Activated CD8-positive, alpha-beta memory T cell treated with anti-CD3 and anti-CD28 coated beads for 1 hour (primary cell): Measurements from ENCODE around the gene C11orf65.
"Not testable (repeated sequence)": the region's sequence is repeated elsewhere in the genome, so short reads cannot be mapped to it uniquely, and the experiment has no call there.

ENCODE experiments used
- DNase-seq, 2 donors: peaks; one replicate each; pipeline ENCODE4 v3.0.0-alpha.2; 2020; ENCODE audit warnings: low read depth in 1 of 2; ENCODE audit errors: extremely low read depth in 1 of 2

C11orf65 gene

GRCh38 chr11:108474664-108475463 is 7.5 kb upstream of the C11orf65 start:
- DNase-seq, result no peak

GRCh38 chr11:108472681-108473080 is 5.4 kb upstream of the C11orf65 start:
- no peak for DNase-seq

- DNase-seq, result no peak
Observed at GRCh38 chr11:108468478-108468864, 1.1 kb upstream of the C11orf65 start.

- no peak for DNase-seq
Observed at GRCh38 chr11:108466405-108466804, 924 bp downstream of the C11orf65 start.

GRCh38 chr11:108453207-108453835 is 14.0 kb downstream of the C11orf65 start:
- no peak for DNase-seq

GRCh38 chr11:108441445-108441844 is 25.9 kb downstream of the C11orf65 start:
- not testable (repeated sequence) for DNase-seq

GRCh38 chr11:108436594-108436993 is 30.7 kb downstream of the C11orf65 start:
- no peak for DNase-seq

- DNase-seq, result no peak
Observed at GRCh38 chr11:108435066-108435465, 32.3 kb downstream of the C11orf65 start.

- DNase-seq, result no peak
Observed at GRCh38 chr11:108432783-108433182, 34.5 kb downstream of the C11orf65 start.

- no peak for DNase-seq
Observed at GRCh38 chr11:108431997-108432396, 35.3 kb downstream of the C11orf65 start.

- DNase-seq, result no peak
Observed at GRCh38 chr11:108431370-108431769, 36.0 kb downstream of the C11orf65 start.

GRCh38 chr11:108417551-108417950 is 49.8 kb downstream of the C11orf65 start:
- DNase-seq, result peak; percentile 3 to 6

GRCh38 chr11:108414958-108415357 is 52.4 kb downstream of the C11orf65 start:
- DNase-seq, result no peak

- no peak for DNase-seq
Observed at GRCh38 chr11:108405706-108406105, 61.6 kb downstream of the C11orf65 start.

GRCh38 chr11:108403052-108403451 is 64.3 kb downstream of the C11orf65 start:
- DNase-seq, result no peak

- DNase-seq, result no peak
Observed at GRCh38 chr11:108402241-108402640, 65.1 kb downstream of the C11orf65 start.

- no peak for DNase-seq
Observed at GRCh38 chr11:108398439-108398838, 68.9 kb downstream of the C11orf65 start.

GRCh38 chr11:108396672-108397071 is 70.7 kb downstream of the C11orf65 start:
- DNase-seq, result not testable (repeated sequence)

- DNase-seq, result no peak
Observed at GRCh38 chr11:108394744-108395284, 72.5 kb downstream of the C11orf65 start.

- DNase-seq, result no peak
Observed at GRCh38 chr11:108393046-108393445, 74.3 kb downstream of the C11orf65 start.

- no peak for DNase-seq
Observed at GRCh38 chr11:108392353-108392752, 75.0 kb downstream of the C11orf65 start.

- no peak for DNase-seq
Observed at GRCh38 chr11:108388576-108388975, 78.8 kb downstream of the C11orf65 start.
